OCI-LY7 (cell line): ENCODE data around the gene RAB8B. TPM values are rescaled to one million over a fixed set of nuclear protein-coding genes. Genes with fewer than 3 reads are reported as not detected.

Experiments used
- BruUV-seq: library from RNA; stranded (reverse); fragments of 400-500 nt; replicated peaks from 2 replicates; lab custom pipeline; 2021; lab: Mats Ljungman, UMichigan
- CTCF ChIA-PET: fragments of 300-600 bp; sonication (Branson Sonifier 250); formaldehyde crosslinking; loops from one replicate; lab custom pipeline; 2022; ENCODE audit warnings: antibody characterized with exemption; ENCODE audit not compliant: unreplicated experiment; lab: Charles Lee
- POLR2A ChIA-PET: fragments of 300-600 bp; sonication (Branson Sonifier 250); formaldehyde crosslinking; loops from one replicate; lab custom pipeline; 2022; ENCODE audit warnings: antibody characterized with exemption; lab: Charles Lee
- DNase-seq: peaks from one replicate; pipeline ENCODE4 v3.0.0-alpha.2; 2015; ENCODE audit warnings: low spot score
- H2AFZ ChIP-seq: fragments of 200-600 bp; sonication (generic), shearing (Covaris generic); 2 replicates; pipeline ENCODE4 v1.6.1; 2014; ENCODE audit warnings: mild to moderate bottlenecking, antibody characterized with exemption, low read length, moderate library complexity
- H3K27ac ChIP-seq: fragments of 200-600 bp; sonication (generic); 2 replicates; pipeline ENCODE4 v1.5.1; 2014; ENCODE audit warnings: mixed run types, low read depth, mild to moderate bottlenecking, moderate library complexity, low read length, inconsistent platforms; ENCODE audit not compliant: poor library complexity, severe bottlenecking
- H3K36me3 ChIP-seq: fragments of 200-600 bp; sonication (generic); 2 replicates; pipeline ENCODE4 v1.6.1; 2014; ENCODE audit warnings: mild to moderate bottlenecking, antibody characterized with exemption, low read length, moderate library complexity, mixed read lengths; ENCODE audit not compliant: insufficient read depth
- H3K4me1 ChIP-seq: fragments of 200-600 bp; sonication (generic); 2 replicates; pipeline ENCODE4 v1.5.1; 2014; ENCODE audit warnings: mild to moderate bottlenecking, low read length; ENCODE audit not compliant: insufficient read depth, poor library complexity, severe bottlenecking
- H3K4me2 ChIP-seq: fragments of 200-600 bp; sonication (generic); 2 replicates; pipeline ENCODE4 v1.6.1; 2014; ENCODE audit warnings: mild to moderate bottlenecking, low read length
- H3K4me3 ChIP-seq: fragments of 200-600 bp; sonication (generic); 2 replicates; pipeline ENCODE4 v1.5.1; 2014; ENCODE audit warnings: mild to moderate bottlenecking, low read depth, low read length; ENCODE audit not compliant: poor library complexity, severe bottlenecking
- H3K79me2 ChIP-seq: fragments of 200-600 bp; sonication (generic); 2 replicates; pipeline ENCODE4 v1.6.1; 2016; ENCODE audit warnings: low read depth, mild to moderate bottlenecking, low read length, moderate library complexity, mixed read lengths; ENCODE audit not compliant: insufficient read depth
- H3K9me2 ChIP-seq: fragments of 200-600 bp; sonication (generic); 2 replicates; pipeline ENCODE4 v1.6.1; 2016; ENCODE audit warnings: mild to moderate bottlenecking, low read length, mixed read lengths; ENCODE audit not compliant: insufficient read depth
- H3K9me3 ChIP-seq: fragments of 200-600 bp; sonication (generic); 2 replicates; pipeline ENCODE4 v1.6.1; 2014; ENCODE audit warnings: mild to moderate bottlenecking, mixed run types, low read length, mixed read lengths
- H4K20me1 ChIP-seq: fragments of 200-600 bp; sonication (generic); 2 replicates; pipeline ENCODE4 v1.6.1; 2014; ENCODE audit warnings: mild to moderate bottlenecking, antibody characterized with exemption, low read length, moderate library complexity, mixed read lengths; ENCODE audit not compliant: insufficient read depth
- EZH2phosphoT487 ChIP-seq: fragments of 200-600 bp; sonication (generic); IDR thresholded peaks from 2 replicates; pipeline ENCODE4 v1.6.1; 2018; ENCODE audit warnings: low read depth, borderline replicate concordance, mild to moderate bottlenecking, mixed run types, antibody characterized with exemption, low read length, moderate library complexity, mixed read lengths
- intact Hi-C: fragments of 100-400 bp; cut with micrococcal nuclease; formaldehyde crosslinking; loops from one replicate; pipeline ENCODE4 v1.10.0; 2022; ENCODE audit not compliant: unreplicated experiment
- total RNA-seq, 2 experiments: library from RNA; depleted of rRNA in 1 of 2; stranded (reverse); fragments of >200 nt in 1 of 2; shearing (Covaris generic) in 1 of 2; gene quantifications; 2 replicates each; pipeline ENCODE4 v1.2.3, GENCODE V29; 2014 to 2022
- TF ChIP-seq, protein P1 (sequence below): fragments of 200-600 bp; sonication (generic); conservative IDR thresholded peaks from 2 replicates; pipeline ENCODE4 v1.5.1; 2014; ENCODE audit warnings: mild to moderate bottlenecking, antibody characterized with exemption, low read length, moderate library complexity, mixed read lengths

RAB8B gene
- total RNA-seq, 2 experiments from 2014 or later, result 4.9 to 18.6 TPM

DNA sequence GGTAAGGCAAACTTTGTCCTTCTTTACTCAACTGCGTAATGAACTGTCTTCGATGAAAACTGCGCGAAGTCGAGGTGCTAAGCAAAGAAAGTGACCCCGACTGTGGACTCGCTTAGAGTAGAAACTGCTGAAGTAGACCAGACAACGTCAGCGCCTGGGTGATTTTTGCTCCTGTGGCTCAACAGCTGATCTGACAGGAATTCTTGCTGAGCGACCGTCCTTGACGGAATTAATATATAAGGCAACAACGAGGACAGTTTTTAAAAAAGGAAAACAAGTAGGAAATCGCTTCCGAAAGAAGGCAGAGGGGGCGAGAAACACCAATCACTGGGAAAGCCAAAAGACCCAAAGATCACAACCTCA, 32.7 kb upstream of the RAB8B start:
- Histone ChIP-seq H2AFZ (peak overlapping the region; percentile 93), H3K27ac (peak overlapping the region; percentile 67), H3K4me3 (peak overlapping the region; percentile 86), H3K79me2 (peaks cover 16% of the 10 kb centered on the region; the same call in 1 of the 2 replicates), H3K4me2 (peak overlapping the region; percentile 89), H3K4me1 (peaks cover 16% of the 10 kb centered on the region), H3K9me3 (no peaks in the 10 kb centered on the region), H4K20me1 (no peaks in the 10 kb centered on the region), H3K36me3 (peaks cover 9% of the 10 kb centered on the region; the same call in 1 of the 2 replicates), H3K9me2 (no peaks in the 10 kb centered on the region)
- BruUV-seq, result TSS peak; percentile 75
- CTCF ChIA-PET, result no interaction called here
- POLR2A ChIA-PET, result interaction anchor here (0.6 to 1.8 kb wide), 6 partner anchors 10 to 108 kb away, joined by 3 to 11 read pairs (median 4); no protein-coding TSS in a partner anchor
- intact Hi-C loops, result loop anchor here (1.0 to 10.0 kb wide), 4 partner anchors 33 to 248 kb away; partner anchors contain the start of genes APH1B, LACTB and RAB8B
- TF ChIP-seq EZH2phosphoT487, result no peak
- TF ChIP-seq, protein P1, sequence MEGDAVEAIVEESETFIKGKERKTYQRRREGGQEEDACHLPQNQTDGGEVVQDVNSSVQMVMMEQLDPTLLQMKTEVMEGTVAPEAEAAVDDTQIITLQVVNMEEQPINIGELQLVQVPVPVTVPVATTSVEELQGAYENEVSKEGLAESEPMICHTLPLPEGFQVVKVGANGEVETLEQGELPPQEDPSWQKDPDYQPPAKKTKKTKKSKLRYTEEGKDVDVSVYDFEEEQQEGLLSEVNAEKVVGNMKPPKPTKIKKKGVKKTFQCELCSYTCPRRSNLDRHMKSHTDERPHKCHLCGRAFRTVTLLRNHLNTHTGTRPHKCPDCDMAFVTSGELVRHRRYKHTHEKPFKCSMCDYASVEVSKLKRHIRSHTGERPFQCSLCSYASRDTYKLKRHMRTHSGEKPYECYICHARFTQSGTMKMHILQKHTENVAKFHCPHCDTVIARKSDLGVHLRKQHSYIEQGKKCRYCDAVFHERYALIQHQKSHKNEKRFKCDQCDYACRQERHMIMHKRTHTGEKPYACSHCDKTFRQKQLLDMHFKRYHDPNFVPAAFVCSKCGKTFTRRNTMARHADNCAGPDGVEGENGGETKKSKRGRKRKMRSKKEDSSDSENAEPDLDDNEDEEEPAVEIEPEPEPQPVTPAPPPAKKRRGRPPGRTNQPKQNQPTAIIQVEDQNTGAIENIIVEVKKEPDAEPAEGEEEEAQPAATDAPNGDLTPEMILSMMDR, result no peak
- peak; percentile 35 for DNase-seq

DNA sequence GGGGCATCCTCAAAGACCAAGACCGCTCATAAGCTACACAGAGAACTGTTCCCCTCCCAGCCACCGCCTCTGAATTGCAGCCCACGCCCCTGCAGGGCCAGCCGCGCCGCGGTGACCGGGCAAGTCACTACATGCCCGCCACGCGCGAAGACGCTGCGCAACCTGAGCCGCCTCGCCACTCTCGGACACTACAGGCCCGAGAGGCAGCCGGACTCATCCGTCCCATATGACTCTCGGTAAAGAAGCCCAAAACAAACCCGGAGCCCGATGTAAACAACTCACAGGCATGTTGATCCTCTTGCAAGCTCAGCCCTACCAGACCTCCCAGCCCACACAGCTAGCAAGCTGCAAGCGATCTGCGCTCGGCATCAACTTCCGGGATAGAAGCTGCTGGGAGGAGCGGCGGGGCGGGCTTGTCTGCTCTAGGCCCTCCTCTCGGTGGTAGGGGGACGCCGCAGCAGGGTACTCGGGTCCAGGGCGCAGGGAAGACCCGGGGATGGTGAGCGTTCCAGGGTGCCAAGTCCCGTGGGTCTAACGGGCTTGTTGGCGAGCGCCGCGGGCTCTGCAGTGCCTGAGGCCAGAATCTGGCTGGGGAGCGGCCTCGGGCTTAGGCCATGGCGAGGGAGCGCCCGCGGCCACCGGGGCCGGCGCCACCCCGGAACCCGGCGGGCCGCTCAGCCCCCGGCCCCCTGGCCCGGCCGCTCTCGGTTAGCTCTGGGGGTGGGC, 32.1 kb upstream of the RAB8B start, which contains the start of gene RPS27L:
RPS27L (minus strand) TSS at position 360 of the 726 bp plus-strand sequence; CDS start at position 288, 72 bp downstream.
- BruUV-seq, result no TSS peak
- CTCF ChIA-PET, result interaction anchor here (0.6 kb wide), 1 partner anchor 424 kb away, joined by 4 read pairs; no protein-coding TSS in a partner anchor
- Histone ChIP-seq H3K27ac (peak within 1 kb of the TSS; percentile 67), H2AFZ (peak within 1 kb of the TSS; percentile 93), H4K20me1 (no peaks in the 10 kb centered on the region), H3K4me2 (peak within 1 kb of the TSS; percentile 89), H3K4me1 (peaks cover 17% of the 10 kb centered on the region), H3K9me2 (no peaks in the 10 kb centered on the region), H3K4me3 (peak within 1 kb of the TSS; percentile 86), H3K9me3 (no peaks in the 10 kb centered on the region), H3K36me3 (peaks cover 5% of the 10 kb centered on the region; the same call in 1 of the 2 replicates), H3K79me2 (peaks cover 16% of the 10 kb centered on the region; the same call in 1 of the 2 replicates)
- peak; percentile 93 for DNase-seq
- intact Hi-C loops, result loop anchor here (1.0 to 10.0 kb wide), 4 partner anchors 32 to 248 kb away; partner anchors contain the start of genes APH1B, LACTB and RAB8B
- POLR2A ChIA-PET, result interaction anchor here (0.6 to 1.8 kb wide), 9 partner anchors 9 to 317 kb away, joined by 3 to 11 read pairs (median 4); partner anchors contain the start of gene APH1B
- TF ChIP-seq EZH2phosphoT487, result no peak
- TF ChIP-seq, protein P1, result no peak
